Measurements from ENCODE around the gene AHDC1. TPM values are rescaled to one million over a fixed set of nuclear protein-coding genes. Genes with fewer than 3 reads are reported as not detected.

Gene AHDC1
- total RNA-seq, 4 donors from 2014 or later, result 26.4 to 39.9 (median 34.6) TPM

DNA sequence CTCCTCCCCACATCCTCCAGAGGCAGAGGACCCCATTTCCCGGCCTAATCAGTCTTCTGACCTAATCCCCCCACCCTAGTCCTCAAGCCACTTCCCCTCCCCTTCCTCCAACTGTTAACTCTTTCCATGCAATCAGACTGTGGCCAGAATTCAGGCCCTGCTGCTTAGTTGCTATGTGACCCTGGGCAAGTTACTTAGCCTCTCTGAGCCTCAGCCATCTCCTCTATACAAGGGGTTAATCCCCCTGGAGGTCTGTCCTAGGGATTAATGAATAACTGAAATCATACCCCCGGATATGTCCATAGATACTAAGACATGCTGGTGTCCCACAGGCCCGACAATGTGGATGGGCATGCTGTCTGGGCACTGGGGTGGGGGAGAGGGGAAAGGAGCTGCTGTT is 18.3 kb downstream of the AHDC1 start:
- Histone ChIP-seq H3K4me3 (no peak overlapping the region), H3K9me3 (no peaks in the 10 kb centered on the region), H3K27ac (peak overlapping the region in 3 of 4 donors; percentile 19 to 69 (median 20)), H3K27me3 (no peaks in the 10 kb centered on the region), H3K36me3 (peaks cover 0 to 4% (median 0%) of the 10 kb centered on the region in 3 donors), H3K4me1 (peaks cover 0 to 79% (median 27%) of the 10 kb centered on the region in 4 donors)
- 45 to 49% methylated on average over 3 of the region's 3 CpGs for WGBS, 2 donors
- DNase-seq (ENCODE audit: low spot score in 2 of 2), result no peak
- TF ChIP-seq, protein P1, sequence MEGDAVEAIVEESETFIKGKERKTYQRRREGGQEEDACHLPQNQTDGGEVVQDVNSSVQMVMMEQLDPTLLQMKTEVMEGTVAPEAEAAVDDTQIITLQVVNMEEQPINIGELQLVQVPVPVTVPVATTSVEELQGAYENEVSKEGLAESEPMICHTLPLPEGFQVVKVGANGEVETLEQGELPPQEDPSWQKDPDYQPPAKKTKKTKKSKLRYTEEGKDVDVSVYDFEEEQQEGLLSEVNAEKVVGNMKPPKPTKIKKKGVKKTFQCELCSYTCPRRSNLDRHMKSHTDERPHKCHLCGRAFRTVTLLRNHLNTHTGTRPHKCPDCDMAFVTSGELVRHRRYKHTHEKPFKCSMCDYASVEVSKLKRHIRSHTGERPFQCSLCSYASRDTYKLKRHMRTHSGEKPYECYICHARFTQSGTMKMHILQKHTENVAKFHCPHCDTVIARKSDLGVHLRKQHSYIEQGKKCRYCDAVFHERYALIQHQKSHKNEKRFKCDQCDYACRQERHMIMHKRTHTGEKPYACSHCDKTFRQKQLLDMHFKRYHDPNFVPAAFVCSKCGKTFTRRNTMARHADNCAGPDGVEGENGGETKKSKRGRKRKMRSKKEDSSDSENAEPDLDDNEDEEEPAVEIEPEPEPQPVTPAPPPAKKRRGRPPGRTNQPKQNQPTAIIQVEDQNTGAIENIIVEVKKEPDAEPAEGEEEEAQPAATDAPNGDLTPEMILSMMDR (IDR thresholded peaks at IDR 0.05), result no peak
- TF ChIP-seq EP300 (IDR thresholded peaks at IDR 0.05) (no peak), POLR2A (IDR thresholded peaks at IDR 0.05) (no peak)

GRCh38 chr1:27584453-27584852 is 19.5 kb downstream of the AHDC1 start:
- Histone ChIP-seq H3K9me3 (no peaks in the 10 kb centered on the region), H3K4me3 (no peak overlapping the region), H3K27ac (peak overlapping the region in 2 of 4 donors; percentile 43 to 52), H3K27me3 (no peaks in the 10 kb centered on the region), H3K4me1 (peaks cover 0 to 79% (median 16%) of the 10 kb centered on the region in 4 donors), H3K36me3 (peaks cover 0 to 4% (median 0%) of the 10 kb centered on the region in 3 donors)
- DNase-seq (ENCODE audit: low spot score in 2 of 2), result no peak
- WGBS, 2 donors, result 78 to 82% methylated on average over 3 of the region's 3 CpGs
- TF ChIP-seq POLR2A (IDR thresholded peaks at IDR 0.05) (no peak), EP300 (IDR thresholded peaks at IDR 0.05) (no peak)
- TF ChIP-seq, protein P1 (IDR thresholded peaks at IDR 0.05), result no peak

GRCh38 chr1:27583479-27583878 is 20.5 kb downstream of the AHDC1 start:
- H3K9me3 ChIP-seq, result no peaks in the 10 kb centered on the region
- WGBS, 2 donors, result 70 to 73% methylated on average over 3 of the region's 3 CpGs
- no peak overlapping the region for H3K4me3 ChIP-seq
- H3K4me1 ChIP-seq, result peaks cover 0 to 73% (median 11%) of the 10 kb centered on the region in 4 donors
- no peak for TF ChIP-seq EP300 (IDR thresholded peaks at IDR 0.05)
- TF ChIP-seq POLR2A (IDR thresholded peaks at IDR 0.05), result no peak
- TF ChIP-seq, protein P1 (IDR thresholded peaks at IDR 0.05), result no peak
- peak overlapping the region in 2 of 4 donors; percentile 43 to 72 for H3K27ac ChIP-seq
- no peaks in the 10 kb centered on the region for H3K27me3 ChIP-seq
- no peak for DNase-seq (ENCODE audit: low spot score in 2 of 2)
- H3K36me3 ChIP-seq, result no peaks in the 10 kb centered on the region

DNA sequence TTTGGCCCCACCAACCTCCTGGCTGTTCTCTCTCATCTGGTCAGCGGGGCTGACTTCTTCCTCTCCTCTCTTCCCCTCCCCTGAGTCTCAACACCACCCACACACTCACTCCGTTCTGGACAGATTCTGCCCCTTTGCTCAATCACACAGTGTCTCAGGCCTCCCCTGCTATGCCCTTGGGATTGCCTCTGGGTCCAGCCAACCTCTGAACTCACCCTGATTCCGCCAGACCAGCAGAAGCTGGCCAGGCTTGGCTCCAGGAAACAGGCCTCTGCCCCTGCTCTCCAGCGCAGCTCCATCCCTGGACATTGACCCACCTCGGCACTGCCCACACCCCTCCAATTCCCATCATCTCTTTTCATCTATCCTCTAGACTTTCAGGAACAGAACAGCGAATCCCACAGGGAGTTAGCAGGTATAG is 22.1 kb downstream of the AHDC1 start:
- WGBS, 2 donors, result 40 to 42% methylated on average over 6 of the region's 6 CpGs
- Histone ChIP-seq H3K4me3 (no peak overlapping the region), H3K36me3 (no peaks in the 10 kb centered on the region), H3K4me1 (peaks cover 0 to 73% (median 20%) of the 10 kb centered on the region in 4 donors), H3K9me3 (no peaks in the 10 kb centered on the region), H3K27me3 (no peaks in the 10 kb centered on the region), H3K27ac (peak overlapping the region; percentile 23 to 79 (median 58))
- no peak for DNase-seq (ENCODE audit: low spot score in 2 of 2)
- TF ChIP-seq EP300 (IDR thresholded peaks at IDR 0.05) (no peak), POLR2A (IDR thresholded peaks at IDR 0.05) (no peak)
- TF ChIP-seq, protein P1 (IDR thresholded peaks at IDR 0.05), result no peak

- WGBS, 2 donors, result 5 to 65% methylated on average over 2 to 4 of the region's 4 CpGs
- H3K36me3 ChIP-seq, result no peaks in the 10 kb centered on the region
- no peak for DNase-seq (ENCODE audit: low spot score in 2 of 2)
- H3K9me3 ChIP-seq, result no peaks in the 10 kb centered on the region
- H3K27me3 ChIP-seq, result no peaks in the 10 kb centered on the region
- H3K27ac ChIP-seq, result peak overlapping the region; percentile 41 to 96 (median 82)
- H3K4me3 ChIP-seq, result no peak overlapping the region
- H3K4me1 ChIP-seq, result peaks cover 7 to 93% (median 54%) of the 10 kb centered on the region in 4 donors
- no peak for TF ChIP-seq POLR2A (IDR thresholded peaks at IDR 0.05)
- TF ChIP-seq, protein P1 (IDR thresholded peaks at IDR 0.05), result no peak
These were observed 26.3 kb downstream of the AHDC1 start for GRCh38 chr1:27577504-27578188.
